Peyer's patch (tissue), 4 donors: ENCODE measurements around the gene CPXM1.

ENCODE experiments used
- CTCF ChIP-seq, 6 experiments: fragments of 450-650 bp in 4 of 6; fragments of 200-600 bp in 2 of 6; sonication (generic) in 1 of 6; IDR thresholded peaks; one replicate each; pipeline ENCODE4 v1.5.1; 2017 to 2019; ENCODE audit warnings: antibody characterized with exemption in 6 of 6, mild to moderate bottlenecking in 3 of 6, moderate library complexity in 1 of 6
- POLR2A ChIP-seq, 2 donors: fragments of 450-650 bp; IDR thresholded peaks; one replicate each; pipeline ENCODE4 v1.5.1; 2017; ENCODE audit warnings: antibody characterized with exemption in 2 of 2, mild to moderate bottlenecking in 2 of 2, moderate library complexity in 2 of 2

- TF ChIP-seq CTCF (IDR thresholded peaks at IDR 0.05), result no peak
- no peak for TF ChIP-seq POLR2A (IDR thresholded peaks at IDR 0.05)
These were observed 25.3 kb upstream of the CPXM1 start for GRCh38 chr20:2825761-2826160.
